ENCODE results near the gene DMRT3.

GRCh38 chr9:967903-968641 lies 8.4 kb upstream of the DMRT3 start:
- TF ChIP-seq CTCF (IDR thresholded peaks at IDR 0.05) (no peak), POLR2A (IDR thresholded peaks at IDR 0.05) (no peak)

Data from testis (tissue), 2 donors.